K562 (cell line): ENCODE results near the gene SHC1. TPM values are rescaled to one million over a fixed set of nuclear protein-coding genes. Genes with fewer than 3 reads are reported as not detected.

Source experiments
- EP300 ChIP-seq: IDR thresholded peaks from 2 replicates; pipeline ENCODE4 v1.6.1; 2012; ENCODE audit warnings: low read length, improper control_type of control experiment
- FOSL1 ChIP-seq: fragments of 200-800 bp; sonication (Bioruptor generic); conservative IDR thresholded peaks from 2 replicates; pipeline ENCODE4 v1.6.1; 2016; ENCODE audit warnings: missing genetic modification characterization, missing compliant biosample characterization
- JUND ChIP-seq, 2 experiments: IDR thresholded peaks; 2 replicates in 1 of 2; 3 replicates in 1 of 2; pipeline ENCODE4 v1.6.1; 2011; ENCODE audit warnings: borderline replicate concordance in 2 of 2, low read depth in 2 of 2, low read length in 2 of 2, improper control_type of control experiment in 1 of 2, missing biosample characterization in 1 of 2, missing genetic modification characterization in 1 of 2, missing genetic modification reagents in 1 of 2
- MAFK ChIP-seq: IDR thresholded peaks from 2 replicates; pipeline ENCODE4 v1.6.1; 2011; ENCODE audit warnings: low read length, improper control_type of control experiment
- MTA2 ChIP-seq: fragments of 450-650 bp; IDR thresholded peaks from 2 replicates; pipeline ENCODE4 v1.6.1; 2016; ENCODE audit warnings: low read depth
- MYC ChIP-seq, 2 experiments: fragments of 250-450 bp in 1 of 2; sonication (Bioruptor Pico) in 1 of 2; IDR thresholded peaks; 2 replicates each; pipeline versions ENCODE4 v1.5.1 to v1.6.1; 2012 to 2021; ENCODE audit warnings: low read depth in 2 of 2, borderline replicate concordance in 1 of 2, improper control_type of control experiment in 1 of 2, low read length in 1 of 2, mild to moderate bottlenecking in 1 of 2, moderate library complexity in 1 of 2
- POLR2A ChIP-seq: fragments of 450-650 bp; conservative IDR thresholded peaks from 2 replicates; pipeline ENCODE4 v1.6.1; 2016
- RBFOX2 ChIP-seq: fragments of 200-400 bp; formaldehyde crosslinking; IDR thresholded peaks from 2 replicates; pipeline ENCODE4 v1.6.1; 2017; ENCODE audit warnings: low read depth, mild to moderate bottlenecking, low read length, moderate library complexity
- RCOR1 ChIP-seq, 2 experiments: IDR thresholded peaks; 2 replicates each; pipeline ENCODE4 v1.6.1; 2012; ENCODE audit warnings: low read depth in 2 of 2, low read length in 2 of 2, borderline replicate concordance in 1 of 2, improper control_type of control experiment in 1 of 2
- ZBTB7A ChIP-seq: IDR thresholded peaks from 2 replicates; pipeline ENCODE4 v1.6.1; 2011; ENCODE audit warnings: low read depth, mild to moderate bottlenecking, low read length, moderate library complexity, borderline replicate concordance; ENCODE audit not compliant: control insufficient read depth
- ZNF146 ChIP-seq: IDR thresholded peaks from one replicate; pipeline ENCODE4 v1.6.1; 2018; ENCODE audit warnings: missing compliant biosample characterization; ENCODE audit not compliant: unreplicated experiment
- ZNF57 ChIP-seq: fragments of 450-650 bp; formaldehyde crosslinking; IDR thresholded peaks from 2 replicates; pipeline ENCODE4 v1.4.0; 2020; ENCODE audit warnings: mild to moderate bottlenecking, moderate library complexity
- polyA plus RNA-seq, 8 experiments: library from polyadenylated mRNA; depleted of rRNA in 4 of 8; stranded (reverse) in 5 of 8; unstranded in 3 of 8; fragments of >200 nt; fragmentation: Nextera tagmentation in 2 of 8; fragmentation: Illumina TruSeq in 1 of 8; extraction: Ambion mirVana in 2 of 8; extraction: Trizol in 1 of 8; gene quantifications; 2 replicates each; pipeline versions ENCODE4 v1.2.1 to v1.2.3, GENCODE V29; 2011 to 2014; ENCODE audit warnings: inconsistent platforms in 1 of 8, missing spikeins in 1 of 8
- total RNA-seq, 7 experiments: library from RNA; depleted of rRNA in 6 of 7; stranded (reverse); fragments of >200 nt in 6 of 7; fragmentation: Illumina TruSeq in 2 of 7; extraction: Trizol in 2 of 7; gene quantifications; 2 replicates each; pipeline versions ENCODE4 v1.2.1 to v1.2.3, GENCODE V29; 2011 to 2021; ENCODE audit warnings: low replicate concordance in 1 of 7
- TF ChIP-seq, protein P1 (sequence below): fragments of 450-650 bp; IDR thresholded peaks from 2 replicates; pipeline ENCODE4 v1.6.1; 2014; ENCODE audit warnings: low read depth, mild to moderate bottlenecking, moderate library complexity, borderline replicate concordance
- TF ChIP-seq, protein P2 (sequence below): fragments of 200-800 bp; sonication (Bioruptor generic); IDR thresholded peaks from 2 replicates; pipeline ENCODE4 v1.6.1; 2017; ENCODE audit warnings: missing genetic modification characterization, missing compliant biosample characterization
- TF ChIP-seq, protein P3 (sequence below): fragments of 450-650 bp; IDR thresholded peaks from 2 replicates; pipeline ENCODE4 v1.6.1; 2018; ENCODE audit not compliant: partially characterized antibody
- TF ChIP-seq, protein P4 (sequence below): fragments of 250-450 bp; sonication (Bioruptor Pico); IDR thresholded peaks from 2 replicates; pipeline ENCODE4 v1.4.0; 2020; ENCODE audit warnings: borderline replicate concordance

The SHC1 gene
- total and polyA plus RNA-seq, 9 of the 15 experiments (the other 6 are each of a cell fraction or from before 2014, with no cell fraction given) = 4.1 to 113 (median 51.9) TPM

DNA sequence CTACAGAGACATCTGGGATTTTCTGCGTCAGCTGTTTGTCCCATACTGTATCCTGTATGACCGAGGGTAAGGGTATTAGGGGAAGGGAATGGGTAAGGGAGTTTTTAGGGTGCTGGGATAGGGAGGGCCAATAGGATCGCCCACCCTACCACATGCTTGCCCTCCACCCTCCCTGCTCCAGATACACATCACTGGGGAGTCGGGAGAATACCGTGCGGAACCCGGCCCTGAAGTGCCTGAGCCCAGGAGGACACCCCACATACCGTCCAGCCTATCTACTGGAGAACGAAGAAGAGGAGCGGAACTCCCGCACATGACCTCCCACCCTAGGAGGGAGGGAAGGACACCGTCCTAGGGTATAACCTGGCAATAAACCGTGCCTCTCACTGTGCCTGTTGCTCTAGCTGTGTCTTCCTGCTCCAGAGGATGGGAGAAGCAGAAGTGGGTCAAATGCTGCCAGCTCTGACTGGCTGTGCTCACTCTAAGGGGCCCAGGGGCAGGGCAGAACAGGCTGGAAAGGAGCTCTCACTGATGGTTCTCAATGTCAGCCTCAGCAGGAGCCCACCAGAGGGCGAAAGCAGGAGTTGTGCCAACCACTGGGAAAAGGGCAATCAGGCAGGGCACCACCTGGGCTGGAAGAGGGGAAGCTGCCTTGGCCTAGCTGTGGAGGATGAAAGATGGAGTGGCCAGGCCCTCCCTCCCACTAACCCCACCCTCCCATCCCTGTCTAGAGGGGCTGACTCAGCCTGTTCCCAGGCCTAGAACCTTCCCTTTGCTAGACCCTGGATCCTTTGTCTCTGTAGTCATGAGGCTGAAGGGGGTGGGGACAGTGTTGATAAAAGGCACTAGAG, 22.4 kb upstream of the SHC1 start (continued):
- TF ChIP-seq JUND (IDR thresholded peaks at IDR 0.05; ENCODE audit: borderline replicate concordance, low read depth, low read length) = peak; percentile 84
- peak; percentile 37; the same call in 1 of the 3 replicates for TF ChIP-seq JUND (tag; IDR thresholded peaks at IDR 0.05; ENCODE audit: borderline replicate concordance, low read depth, low read length)
- TF ChIP-seq ZNF57 (CRISPR knock-in tag) = no peak
- TF ChIP-seq FOSL1 = peak; percentile 66
- peak; percentile 2; the same call in 1 of the 2 replicates for TF ChIP-seq MAFK
- TF ChIP-seq, protein P1, sequence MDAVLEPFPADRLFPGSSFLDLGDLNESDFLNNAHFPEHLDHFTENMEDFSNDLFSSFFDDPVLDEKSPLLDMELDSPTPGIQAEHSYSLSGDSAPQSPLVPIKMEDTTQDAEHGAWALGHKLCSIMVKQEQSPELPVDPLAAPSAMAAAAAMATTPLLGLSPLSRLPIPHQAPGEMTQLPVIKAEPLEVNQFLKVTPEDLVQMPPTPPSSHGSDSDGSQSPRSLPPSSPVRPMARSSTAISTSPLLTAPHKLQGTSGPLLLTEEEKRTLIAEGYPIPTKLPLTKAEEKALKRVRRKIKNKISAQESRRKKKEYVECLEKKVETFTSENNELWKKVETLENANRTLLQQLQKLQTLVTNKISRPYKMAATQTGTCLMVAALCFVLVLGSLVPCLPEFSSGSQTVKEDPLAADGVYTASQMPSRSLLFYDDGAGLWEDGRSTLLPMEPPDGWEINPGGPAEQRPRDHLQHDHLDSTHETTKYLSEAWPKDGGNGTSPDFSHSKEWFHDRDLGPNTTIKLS = peak; percentile 66; the same call in 1 of the 2 replicates
- peak; percentile 39; the same call in 1 of the 2 replicates for TF ChIP-seq POLR2A
- peak in 1 of 2 experiments; percentile 69; a peak in 1 of 4 replicates for TF ChIP-seq RCOR1 (IDR thresholded peaks at IDR 0.05; ENCODE audit: borderline replicate concordance in 1 of 2, low read depth in 2 of 2, low read length in 2 of 2)
- TF ChIP-seq, protein P2, sequence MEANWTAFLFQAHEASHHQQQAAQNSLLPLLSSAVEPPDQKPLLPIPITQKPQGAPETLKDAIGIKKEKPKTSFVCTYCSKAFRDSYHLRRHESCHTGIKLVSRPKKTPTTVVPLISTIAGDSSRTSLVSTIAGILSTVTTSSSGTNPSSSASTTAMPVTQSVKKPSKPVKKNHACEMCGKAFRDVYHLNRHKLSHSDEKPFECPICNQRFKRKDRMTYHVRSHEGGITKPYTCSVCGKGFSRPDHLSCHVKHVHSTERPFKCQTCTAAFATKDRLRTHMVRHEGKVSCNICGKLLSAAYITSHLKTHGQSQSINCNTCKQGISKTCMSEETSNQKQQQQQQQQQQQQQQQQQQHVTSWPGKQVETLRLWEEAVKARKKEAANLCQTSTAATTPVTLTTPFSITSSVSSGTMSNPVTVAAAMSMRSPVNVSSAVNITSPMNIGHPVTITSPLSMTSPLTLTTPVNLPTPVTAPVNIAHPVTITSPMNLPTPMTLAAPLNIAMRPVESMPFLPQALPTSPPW = peak; percentile 46; the same call in 1 of the 2 replicates
- no peak for TF ChIP-seq ZNF146
- TF ChIP-seq EP300 = peak; percentile 18; the same call in 1 of the 2 replicates
- TF ChIP-seq, protein P3, sequence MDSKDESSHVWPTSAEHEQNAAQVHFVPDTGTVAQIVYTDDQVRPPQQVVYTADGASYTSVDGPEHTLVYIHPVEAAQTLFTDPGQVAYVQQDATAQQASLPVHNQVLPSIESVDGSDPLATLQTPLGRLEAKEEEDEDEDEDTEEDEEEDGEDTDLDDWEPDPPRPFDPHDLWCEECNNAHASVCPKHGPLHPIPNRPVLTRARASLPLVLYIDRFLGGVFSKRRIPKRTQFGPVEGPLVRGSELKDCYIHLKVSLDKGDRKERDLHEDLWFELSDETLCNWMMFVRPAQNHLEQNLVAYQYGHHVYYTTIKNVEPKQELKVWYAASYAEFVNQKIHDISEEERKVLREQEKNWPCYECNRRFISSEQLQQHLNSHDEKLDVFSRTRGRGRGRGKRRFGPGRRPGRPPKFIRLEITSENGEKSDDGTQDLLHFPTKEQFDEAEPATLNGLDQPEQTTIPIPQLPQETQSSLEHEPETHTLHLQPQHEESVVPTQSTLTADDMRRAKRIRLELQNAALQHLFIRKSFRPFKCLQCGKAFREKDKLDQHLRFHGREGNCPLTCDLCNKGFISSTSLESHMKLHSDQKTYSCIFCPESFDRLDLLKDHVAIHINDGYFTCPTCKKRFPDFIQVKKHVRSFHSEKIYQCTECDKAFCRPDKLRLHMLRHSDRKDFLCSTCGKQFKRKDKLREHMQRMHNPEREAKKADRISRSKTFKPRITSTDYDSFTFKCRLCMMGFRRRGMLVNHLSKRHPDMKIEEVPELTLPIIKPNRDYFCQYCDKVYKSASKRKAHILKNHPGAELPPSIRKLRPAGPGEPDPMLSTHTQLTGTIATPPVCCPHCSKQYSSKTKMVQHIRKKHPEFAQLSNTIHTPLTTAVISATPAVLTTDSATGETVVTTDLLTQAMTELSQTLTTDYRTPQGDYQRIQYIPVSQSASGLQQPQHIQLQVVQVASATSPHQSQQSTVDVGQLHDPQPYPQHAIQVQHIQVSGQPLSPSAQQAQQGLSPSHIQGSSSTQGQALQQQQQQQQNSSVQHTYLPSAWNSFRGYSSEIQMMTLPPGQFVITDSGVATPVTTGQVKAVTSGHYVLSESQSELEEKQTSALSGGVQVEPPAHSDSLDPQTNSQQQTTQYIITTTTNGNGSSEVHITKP = peak; percentile 5
- peak; percentile 33; the same call in 1 of the 2 replicates for TF ChIP-seq MYC (IDR thresholded peaks at IDR 0.05; ENCODE audit: low read depth, low read length)
- TF ChIP-seq MYC (CRISPR knock-in tag; IDR thresholded peaks at IDR 0.05; ENCODE audit: borderline replicate concordance, low read depth) = no peak
- TF ChIP-seq ZBTB7A = 0 out of 2 replicates have a peak, but pooled peaks have one; percentile 19
- TF ChIP-seq RBFOX2 = peak; percentile 22; the same call in 1 of the 2 replicates
- TF ChIP-seq, protein P4, sequence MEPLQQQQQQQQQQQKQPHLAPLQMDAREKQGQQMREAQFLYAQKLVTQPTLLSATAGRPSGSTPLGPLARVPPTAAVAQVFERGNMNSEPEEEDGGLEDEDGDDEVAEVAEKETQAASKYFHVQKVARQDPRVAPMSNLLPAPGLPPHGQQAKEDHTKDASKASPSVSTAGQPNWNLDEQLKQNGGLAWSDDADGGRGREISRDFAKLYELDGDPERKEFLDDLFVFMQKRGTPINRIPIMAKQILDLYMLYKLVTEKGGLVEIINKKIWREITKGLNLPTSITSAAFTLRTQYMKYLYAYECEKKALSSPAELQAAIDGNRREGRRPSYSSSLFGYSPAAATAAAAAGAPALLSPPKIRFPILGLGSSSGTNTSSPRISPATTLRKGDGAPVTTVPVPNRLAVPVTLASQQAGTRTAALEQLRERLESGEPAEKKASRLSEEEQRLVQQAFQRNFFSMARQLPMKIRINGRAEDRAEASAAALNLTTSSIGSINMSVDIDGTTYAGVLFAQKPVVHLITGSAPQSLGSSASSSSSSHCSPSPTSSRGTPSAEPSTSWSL (CRISPR knock-in tag) = no peak
- TF ChIP-seq MTA2 = no peak
